ENCODE measurements around the gene KLHL24. TPM values are rescaled to one million over a fixed set of nuclear protein-coding genes. Genes with fewer than 3 reads are reported as not detected.
A peak's percentile ranks its signal among the peaks of the same experiment; 100 is the strongest.

KLHL24 gene
- total RNA-seq, 1 donor from 2014 or later: 77.3 TPM

GRCh38 chr3:183697123-183697609, 61.7 kb downstream of the KLHL24 start:
- Mint-ChIP-seq H3K27me3 (no peaks in the 10 kb centered on the region), H3K4me3 (peak overlapping the region; percentile 88), H3K27ac (peak overlapping the region; percentile 87), H3K9me3 (peaks cover 4% of the 10 kb centered on the region), H3K36me3 (peaks cover 5% of the 10 kb centered on the region), H3K4me1 (ENCODE audit: unreplicated experiment) (peaks cover 32% of the 10 kb centered on the region)
- no peak for DNase-seq (ENCODE audit: extremely low spot score, unreplicated experiment)
- TF ChIP-seq CTCF (conservative IDR thresholded peaks at IDR 0.05): peak; percentile 59

- no peak for TF ChIP-seq CTCF (conservative IDR thresholded peaks at IDR 0.05)
- H3K27ac Mint-ChIP-seq: peak within 1 kb of the TSS; percentile 92
- H3K27me3 Mint-ChIP-seq: no peaks in the 10 kb centered on the region
- H3K4me3 Mint-ChIP-seq: peak within 1 kb of the TSS; percentile 93
- H3K4me1 Mint-ChIP-seq (ENCODE audit: unreplicated experiment): peaks cover 32% of the 10 kb centered on the region
- H3K9me3 Mint-ChIP-seq: peaks cover 4% of the 10 kb centered on the region
- DNase-seq (ENCODE audit: extremely low spot score, unreplicated experiment): peak; percentile 83
- H3K36me3 Mint-ChIP-seq: peaks cover 5% of the 10 kb centered on the region
Measured at GRCh38 chr3:183697610-183698317, 62.3 kb downstream of the KLHL24 start, which contains the start of gene YEATS2. Gene YEATS2 (plus strand): TSS chr3:183697797. CDS start chr3:183715163, 17,366 bp downstream.

GRCh38 chr3:183698318-183698751, 62.9 kb downstream of the KLHL24 start:
- Mint-ChIP-seq H3K9me3 (peaks cover 4% of the 10 kb centered on the region), H3K36me3 (peaks cover 5% of the 10 kb centered on the region), H3K27me3 (no peaks in the 10 kb centered on the region), H3K4me1 (ENCODE audit: unreplicated experiment) (peaks cover 38% of the 10 kb centered on the region), H3K4me3 (peak overlapping the region; percentile 93), H3K27ac (peak overlapping the region; percentile 92)
- TF ChIP-seq CTCF (conservative IDR thresholded peaks at IDR 0.05): no peak
- DNase-seq (ENCODE audit: extremely low spot score, unreplicated experiment): peak; percentile 70

- Mint-ChIP-seq H3K9me3 (peaks cover 4% of the 10 kb centered on the region), H3K4me3 (peak overlapping the region; percentile 93), H3K4me1 (ENCODE audit: unreplicated experiment) (peaks cover 42% of the 10 kb centered on the region), H3K27me3 (no peaks in the 10 kb centered on the region), H3K36me3 (peaks cover 5% of the 10 kb centered on the region), H3K27ac (peak overlapping the region; percentile 92)
- no peak for DNase-seq (ENCODE audit: extremely low spot score, unreplicated experiment)
- no peak for TF ChIP-seq CTCF (conservative IDR thresholded peaks at IDR 0.05)
Measured at GRCh38 chr3:183698756-183699155, 63.3 kb downstream of the KLHL24 start.

- peaks cover 4% of the 10 kb centered on the region for H3K9me3 Mint-ChIP-seq
- peak overlapping the region; percentile 93 for H3K4me3 Mint-ChIP-seq
- H3K27me3 Mint-ChIP-seq: no peaks in the 10 kb centered on the region
- H3K27ac Mint-ChIP-seq: peak overlapping the region; percentile 92
- peaks cover 9% of the 10 kb centered on the region for H3K36me3 Mint-ChIP-seq
- DNase-seq (ENCODE audit: extremely low spot score, unreplicated experiment): no peak
- peaks cover 46% of the 10 kb centered on the region for H3K4me1 Mint-ChIP-seq (ENCODE audit: unreplicated experiment)
- TF ChIP-seq CTCF (conservative IDR thresholded peaks at IDR 0.05): no peak
Measured at GRCh38 chr3:183699238-183699947, 64.0 kb downstream of the KLHL24 start.

Data from type B pancreatic cell (in vitro differentiated cells).